NCI-H2196 treated with DMSO at 0.1 percent for 48 hours (cell line): Measurements from ENCODE around the gene AQP1.

Experiments
- DNase-seq: peaks from one replicate; lab custom pipeline; 2025; ENCODE audit not compliant: unreplicated experiment; lab: John Stamatoyannopoulos, UW

The AQP1 gene

GRCh38 chr7:30933124-30933974 lies 21.7 kb downstream of the AQP1 start:
- DNase-seq, result no peak

GRCh38 chr7:30934225-30934624 lies 22.6 kb downstream of the AQP1 start:
- no peak for DNase-seq

- DNase-seq, result no peak
Observed at GRCh38 chr7:30934732-30935568, 23.3 kb downstream of the AQP1 start.

GRCh38 chr7:30935569-30935877 lies 23.9 kb downstream of the AQP1 start:
- no peak for DNase-seq

- DNase-seq, result no peak
Observed at GRCh38 chr7:30936650-30937245, 25.1 kb downstream of the AQP1 start.

- DNase-seq, result no peak
Observed at GRCh38 chr7:30937416-30937815, 25.8 kb downstream of the AQP1 start.

- peak; percentile 59 for DNase-seq
Observed at GRCh38 chr7:30938435-30939316, 27.0 kb downstream of the AQP1 start.

- DNase-seq, result no peak
Observed at GRCh38 chr7:30941582-30942323, 30.1 kb downstream of the AQP1 start.

- no peak for DNase-seq
Observed at GRCh38 chr7:30950197-30950596, 38.5 kb downstream of the AQP1 start.

- DNase-seq, result no peak
Observed at GRCh38 chr7:30954914-30955313, 43.3 kb downstream of the AQP1 start.

GRCh38 chr7:30956704-30957103 lies 45.1 kb downstream of the AQP1 start:
- no peak for DNase-seq

- DNase-seq, result no peak
Observed at GRCh38 chr7:30963842-30964241, 52.2 kb downstream of the AQP1 start, which contains the start of gene GHRHR. GHRHR (plus strand) TSS chr7:30963953; CDS start chr7:30964069, 116 bp downstream.

- no peak for DNase-seq
Observed at GRCh38 chr7:30965372-30965771, 53.7 kb downstream of the AQP1 start.

GRCh38 chr7:30965883-30966282 lies 54.2 kb downstream of the AQP1 start:
- no peak for DNase-seq

GRCh38 chr7:30968294-30968693 lies 56.6 kb downstream of the AQP1 start:
- DNase-seq, result no peak

- DNase-seq, result no peak
Observed at GRCh38 chr7:30968747-30969603, 57.3 kb downstream of the AQP1 start.

- DNase-seq, result no peak
Observed at GRCh38 chr7:30969604-30969970, 57.9 kb downstream of the AQP1 start.

GRCh38 chr7:30970074-30970473 lies 58.4 kb downstream of the AQP1 start:
- DNase-seq, result no peak

GRCh38 chr7:30970594-30971094 lies 59.0 kb downstream of the AQP1 start:
- DNase-seq, result no peak
